ENCODE data around the gene CTSA. TPM values are rescaled to one million over a fixed set of nuclear protein-coding genes. Genes with fewer than 3 reads are reported as not detected.

The CTSA gene
- total and polyA plus RNA-seq, 9 of the 15 experiments (the other 6 are each of a cell fraction or from before 2014, with no cell fraction given) = 8.8 to 61.7 (median 28.3) TPM

GRCh38 chr20:45935416-45936046 lies 44.4 kb downstream of the CTSA start (continued):
- TF ChIP-seq TCF15 (CRISPR knock-in tag; IDR thresholded peaks at IDR 0.05) (no peak), NFATC3 (IDR thresholded peaks at IDR 0.05) (no peak), MCM5 (IDR thresholded peaks at IDR 0.05; ENCODE audit: low read depth) (no peak), TARDBP (IDR thresholded peaks at IDR 0.05) (no peak), GATA2 (CRISPR knock-in tag; IDR thresholded peaks at IDR 0.05) (peak; percentile 85), RNF2 (IDR thresholded peaks at IDR 0.05) (peak; percentile 96; the same call in 1 of the 2 replicates), ZNF445 (CRISPR knock-in tag; IDR thresholded peaks at IDR 0.05; ENCODE audit: low read depth) (no peak), POLR2G (IDR thresholded peaks at IDR 0.05; ENCODE audit: low read depth, low read length) (no peak), MGA (IDR thresholded peaks at IDR 0.05) (no peak), FOXP1 (CRISPR knock-in tag; IDR thresholded peaks at IDR 0.05) (peak; percentile 81; the same call in 1 of the 2 replicates), L3MBTL2 (IDR thresholded peaks at IDR 0.05) (peak; percentile 19; the same call in 1 of the 2 replicates), ADNP (tag; IDR thresholded peaks at IDR 0.05) (no peak), E2F3 (CRISPR knock-in tag; IDR thresholded peaks at IDR 0.05) (no peak), TFAM (CRISPR knock-in tag; conservative IDR thresholded peaks at IDR 0.05) (no peak), NFYB (IDR thresholded peaks at IDR 0.05; ENCODE audit: extremely low read depth, insufficient read length) (no peak), ZNF785 (CRISPR knock-in tag; IDR thresholded peaks at IDR 0.05) (no peak), MCM7 (IDR thresholded peaks at IDR 0.05) (no peak), TAF1 (IDR thresholded peaks at IDR 0.05; ENCODE audit: control insufficient read depth, extremely low read depth, insufficient read depth, low read length, severe bottlenecking) (no peak)

Measured in K562 (cell line).